ENCODE measurements around the gene KRTAP10-1.

The KRTAP10-1 gene, protein sequence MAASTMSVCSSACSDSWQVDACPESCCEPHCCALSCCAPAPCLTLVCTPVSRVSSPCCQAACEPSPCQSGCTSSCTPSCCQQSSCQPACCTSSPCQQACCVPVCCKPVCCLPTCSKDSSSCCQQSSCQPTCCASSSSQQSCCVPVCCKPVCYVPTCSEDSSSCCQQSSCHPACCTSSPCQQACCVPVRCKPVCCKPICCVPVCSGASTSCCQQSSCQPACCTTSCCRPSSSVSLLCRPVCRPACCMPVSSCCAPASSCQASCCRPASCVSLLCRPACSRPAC

GRCh38 chr21:44539991-44540666 lies at the start of gene KRTAP10-1:
TSS of gene KRTAP10-1 (minus strand) at chr21:44540195. CDS start at chr21:44540150, 45 bp downstream.
- no peak for TF ChIP-seq CTCF (IDR thresholded peaks at IDR 0.05; ENCODE audit: extremely low read depth, insufficient read depth, missing control alignments)
- in situ Hi-C loops (cut with MboI; ENCODE audit: low pct_unique_long_range_greater_than_20kb, low sequenced_read_pairs, unreplicated experiment), result no loop called here
- DNase-seq (ENCODE audit: low spot score), result no peak

- TF ChIP-seq CTCF (IDR thresholded peaks at IDR 0.05; ENCODE audit: extremely low read depth, insufficient read depth, missing control alignments), result no peak
- in situ Hi-C loops (cut with MboI; ENCODE audit: low pct_unique_long_range_greater_than_20kb, low sequenced_read_pairs, unreplicated experiment), result no loop called here
- no peak for DNase-seq (ENCODE audit: low spot score)
Measured at GRCh38 chr21:44589094-44589493, 49.1 kb upstream of the KRTAP10-1 start.

- in situ Hi-C loops (cut with MboI; ENCODE audit: low pct_unique_long_range_greater_than_20kb, low sequenced_read_pairs, unreplicated experiment), result no loop called here
Measured at GRCh38 chr21:44585892-44586291, 45.9 kb upstream of the KRTAP10-1 start.

GRCh38 chr21:44583800-44584147 lies 43.8 kb upstream of the KRTAP10-1 start:
- in situ Hi-C loops (cut with MboI; ENCODE audit: low pct_unique_long_range_greater_than_20kb, low sequenced_read_pairs, unreplicated experiment), result no loop called here
- DNase-seq (ENCODE audit: low spot score), result no peak
- TF ChIP-seq CTCF (IDR thresholded peaks at IDR 0.05; ENCODE audit: extremely low read depth, insufficient read depth, missing control alignments), result no peak

More at GRCh38 chr21:44585892-44586291, 45.9 kb upstream of the KRTAP10-1 start:
- TF ChIP-seq CTCF (IDR thresholded peaks at IDR 0.05; ENCODE audit: extremely low read depth, insufficient read depth, missing control alignments), result no peak
- no peak for DNase-seq (ENCODE audit: low spot score)

DNA sequence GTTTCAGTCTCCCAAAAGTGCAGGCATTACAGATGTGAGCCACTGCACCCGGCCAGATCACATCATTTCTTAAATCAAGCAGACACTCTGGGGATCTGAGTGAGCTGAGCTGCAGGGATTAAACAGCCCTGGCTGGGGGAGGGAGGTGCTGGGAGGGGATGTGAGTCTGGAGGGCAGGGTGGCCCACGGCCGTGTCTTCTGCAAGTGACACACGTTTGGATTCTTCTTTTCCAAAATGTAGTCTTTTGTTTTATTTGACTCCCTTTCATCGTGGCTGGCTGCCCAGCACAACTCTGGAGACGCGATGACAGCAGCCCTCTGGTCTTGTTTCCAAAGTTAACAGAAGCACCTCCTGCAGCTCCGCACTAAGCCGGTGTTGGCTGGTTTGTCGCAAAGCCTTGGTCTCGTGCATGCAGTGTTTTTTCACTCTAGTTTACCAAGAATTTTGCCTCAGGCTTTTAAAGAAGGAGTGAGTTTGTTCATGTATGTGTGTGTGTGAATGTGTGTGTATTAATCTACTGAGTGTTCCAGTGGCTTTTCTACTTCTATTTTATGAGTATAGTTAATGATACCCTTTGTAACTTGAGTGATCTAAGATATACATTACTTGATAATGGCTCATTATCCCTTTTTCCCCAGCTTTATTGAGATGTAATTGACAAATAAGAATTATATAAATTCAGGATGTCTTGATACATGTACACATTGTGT lies 43.2 kb upstream of the KRTAP10-1 start:
- in situ Hi-C loops (cut with MboI; ENCODE audit: low pct_unique_long_range_greater_than_20kb, low sequenced_read_pairs, unreplicated experiment), result no loop called here
- TF ChIP-seq CTCF (IDR thresholded peaks at IDR 0.05; ENCODE audit: extremely low read depth, insufficient read depth, missing control alignments), result no peak
- DNase-seq (ENCODE audit: low spot score), result no peak

DNA sequence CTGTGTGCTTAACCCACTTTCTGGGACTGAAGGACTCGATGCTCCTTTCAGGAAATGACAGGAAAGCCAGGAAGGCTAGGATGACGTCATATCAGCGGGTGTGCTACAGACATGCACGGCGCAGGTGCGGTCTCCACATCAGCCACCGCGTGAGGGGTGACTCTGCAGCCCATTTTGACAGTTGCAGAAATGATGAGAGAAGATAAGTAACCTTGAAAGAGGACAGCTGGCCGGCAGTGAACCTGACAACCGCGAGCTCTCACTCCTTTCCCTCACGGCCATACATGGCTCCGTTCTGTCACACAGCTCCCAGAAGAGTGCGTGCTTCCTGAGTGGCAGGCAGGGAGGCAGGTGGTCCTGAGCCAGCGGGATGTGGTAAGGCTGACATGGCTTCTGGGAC lies 42.1 kb upstream of the KRTAP10-1 start:
- in situ Hi-C loops (cut with MboI; ENCODE audit: low pct_unique_long_range_greater_than_20kb, low sequenced_read_pairs, unreplicated experiment), result no loop called here
- no peak for DNase-seq (ENCODE audit: low spot score)
- no peak for TF ChIP-seq CTCF (IDR thresholded peaks at IDR 0.05; ENCODE audit: extremely low read depth, insufficient read depth, missing control alignments)

Data from GM13977 (cell line).